HG02973 (cell line): ENCODE results near the gene HHEX.

Experiments
- ATAC-seq: cut with Tn5 transposase; IDR thresholded peaks from one replicate; pipeline ENCODE4 v1.9.1; 2021; ENCODE audit warnings: moderate library complexity; ENCODE audit not compliant: unreplicated experiment

HHEX gene

GRCh38 chr10:92692697-92693533 lies 3.2 kb downstream of the HHEX start:
- ATAC-seq = no peak

- ATAC-seq = no peak
Observed at GRCh38 chr10:92693534-92693893, 3.8 kb downstream of the HHEX start.

- no peak for ATAC-seq
Observed at GRCh38 chr10:92695679-92696605, 6.2 kb downstream of the HHEX start.

GRCh38 chr10:92696606-92697383 lies 7.0 kb downstream of the HHEX start:
- ATAC-seq = no peak

- ATAC-seq = no peak
Observed at GRCh38 chr10:92697663-92698511, 8.1 kb downstream of the HHEX start.

- no peak for ATAC-seq
Observed at GRCh38 chr10:92699193-92699517, 9.4 kb downstream of the HHEX start.

- no peak for ATAC-seq
Observed at GRCh38 chr10:92699518-92700381, 10.0 kb downstream of the HHEX start.

GRCh38 chr10:92702301-92702916 lies 12.7 kb downstream of the HHEX start:
- ATAC-seq = no peak

GRCh38 chr10:92712016-92712889 lies 22.5 kb downstream of the HHEX start:
- no peak for ATAC-seq

- no peak for ATAC-seq
Observed at GRCh38 chr10:92714152-92714845, 24.5 kb downstream of the HHEX start.

GRCh38 chr10:92714872-92715271 lies 25.1 kb downstream of the HHEX start:
- no peak for ATAC-seq

- ATAC-seq = no peak
Observed at GRCh38 chr10:92719991-92720830, 30.5 kb downstream of the HHEX start.

GRCh38 chr10:92720831-92721165 lies 31.0 kb downstream of the HHEX start:
- no peak for ATAC-seq

GRCh38 chr10:92722349-92722748 lies 32.6 kb downstream of the HHEX start:
- ATAC-seq = no peak

GRCh38 chr10:92727141-92727540 lies 37.4 kb downstream of the HHEX start:
- no peak for ATAC-seq

GRCh38 chr10:92727550-92727949 lies 37.8 kb downstream of the HHEX start:
- no peak for ATAC-seq

- ATAC-seq = peak; percentile 91
Observed at GRCh38 chr10:92729886-92730285, 40.1 kb downstream of the HHEX start.
